ENCODE measurements around the gene YY1. TPM values are rescaled to one million over a fixed set of nuclear protein-coding genes. Genes with fewer than 3 reads are reported as not detected.

The YY1 gene
- total RNA-seq, 1 donor from 2014 or later, result 42.4 TPM

GRCh38 chr14:100291305-100292075, 52.5 kb downstream of the YY1 start:
- DNase-seq (ENCODE audit: low spot score in 2 of 2), result peak in 1 of 2 donors; percentile 60
- no peak overlapping the region for H3K27ac ChIP-seq
- H3K36me3 ChIP-seq, result peaks cover 10 to 32% of the 10 kb centered on the region in 2 donors
- no peaks in the 10 kb centered on the region for H3K27me3 ChIP-seq
- no peak overlapping the region for H3K4me3 ChIP-seq
- TF ChIP-seq CTCF (IDR thresholded peaks at IDR 0.05), result no peak
- peaks cover 0 to 4% of the 10 kb centered on the region in 2 donors for H3K4me1 ChIP-seq
- intact Hi-C loops (cut with DNase I), result no loop called here
- no peaks in the 10 kb centered on the region for H3K9me3 ChIP-seq

GRCh38 chr14:100292301-100292775, 53.4 kb downstream of the YY1 start:
- TF ChIP-seq CTCF (IDR thresholded peaks at IDR 0.05), result no peak
- no peak overlapping the region for H3K4me3 ChIP-seq
- no peak overlapping the region for H3K27ac ChIP-seq
- H3K27me3 ChIP-seq, result no peaks in the 10 kb centered on the region
- intact Hi-C loops (cut with DNase I), result no loop called here
- peaks cover 4 to 10% of the 10 kb centered on the region in 2 donors for H3K4me1 ChIP-seq
- H3K36me3 ChIP-seq, result peaks cover 10 to 32% of the 10 kb centered on the region in 2 donors
- H3K9me3 ChIP-seq, result no peaks in the 10 kb centered on the region
- DNase-seq (ENCODE audit: low spot score in 2 of 2), result peak in 1 of 2 donors; percentile 59

- Histone ChIP-seq H3K4me3 (no peak overlapping the region), H3K36me3 (peaks cover 10 to 32% of the 10 kb centered on the region in 2 donors), H3K4me1 (peaks cover 7 to 15% of the 10 kb centered on the region in 2 donors), H3K27me3 (no peaks in the 10 kb centered on the region), H3K9me3 (no peaks in the 10 kb centered on the region), H3K27ac (no peak overlapping the region)
- intact Hi-C loops (cut with DNase I), result no loop called here
- peak in 1 of 2 donors; percentile 63 for DNase-seq (ENCODE audit: low spot score in 2 of 2)
- TF ChIP-seq CTCF (IDR thresholded peaks at IDR 0.05), result no peak
Measured at GRCh38 chr14:100292776-100293461, 54.0 kb downstream of the YY1 start.

GRCh38 chr14:100293497-100294212, 54.7 kb downstream of the YY1 start:
- no peaks in the 10 kb centered on the region for H3K9me3 ChIP-seq
- no peak overlapping the region for H3K4me3 ChIP-seq
- H3K27ac ChIP-seq, result peak overlapping the region in 1 of 2 donors; percentile 45
- H3K27me3 ChIP-seq, result no peaks in the 10 kb centered on the region
- intact Hi-C loops (cut with DNase I), result no loop called here
- H3K36me3 ChIP-seq, result peaks cover 10 to 32% of the 10 kb centered on the region in 2 donors
- no peak for TF ChIP-seq CTCF (IDR thresholded peaks at IDR 0.05)
- H3K4me1 ChIP-seq, result peaks cover 7 to 18% of the 10 kb centered on the region in 2 donors
- no peak for DNase-seq (ENCODE audit: low spot score in 2 of 2)

- peak in 1 of 2 donors; percentile 65 for DNase-seq (ENCODE audit: low spot score in 2 of 2)
- H3K27me3 ChIP-seq, result no peaks in the 10 kb centered on the region
- intact Hi-C loops (cut with DNase I), result no loop called here
- peaks cover 10 to 26% of the 10 kb centered on the region in 2 donors for H3K36me3 ChIP-seq
- H3K27ac ChIP-seq, result peak overlapping the region; percentile 45 to 47
- TF ChIP-seq CTCF (IDR thresholded peaks at IDR 0.05), result no peak
- H3K9me3 ChIP-seq, result no peaks in the 10 kb centered on the region
- H3K4me1 ChIP-seq, result peaks cover 7 to 18% of the 10 kb centered on the region in 2 donors
- H3K4me3 ChIP-seq, result no peak overlapping the region
Measured at GRCh38 chr14:100294213-100294962, 55.4 kb downstream of the YY1 start.
